ENCODE measurements around the gene TPSAB1.

Gene TPSAB1

DNA sequence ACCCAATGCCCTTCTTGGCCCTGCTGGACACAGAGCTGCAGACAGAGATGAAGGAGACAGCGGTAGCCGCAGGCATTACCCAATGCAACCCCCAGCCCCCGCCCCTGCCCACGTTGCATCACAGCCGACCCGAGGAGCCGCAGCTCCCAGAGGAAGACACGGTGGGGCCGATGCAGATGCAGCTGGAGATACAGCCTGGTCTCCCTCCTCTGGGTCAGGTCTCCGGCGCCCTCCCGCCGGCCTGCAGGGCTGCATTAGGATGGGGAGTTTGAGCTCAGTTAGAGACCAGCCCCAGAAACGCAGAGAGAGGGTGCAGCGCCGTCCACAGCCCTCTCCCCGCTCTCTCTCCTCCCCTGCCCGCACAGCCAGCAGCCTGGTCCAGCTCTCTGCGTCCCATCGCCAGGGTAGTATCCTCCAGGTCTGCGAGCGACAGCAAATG, 49.6 kb downstream of the TPSAB1 start:
- no peak overlapping the region for H3K27ac ChIP-seq
- H3K79me2 ChIP-seq (ENCODE audit: insufficient read depth, low read depth) = no peaks in the 10 kb centered on the region
- H4K20me1 ChIP-seq (ENCODE audit: insufficient read depth) = no peaks in the 10 kb centered on the region
- TF ChIP-seq, protein P1, sequence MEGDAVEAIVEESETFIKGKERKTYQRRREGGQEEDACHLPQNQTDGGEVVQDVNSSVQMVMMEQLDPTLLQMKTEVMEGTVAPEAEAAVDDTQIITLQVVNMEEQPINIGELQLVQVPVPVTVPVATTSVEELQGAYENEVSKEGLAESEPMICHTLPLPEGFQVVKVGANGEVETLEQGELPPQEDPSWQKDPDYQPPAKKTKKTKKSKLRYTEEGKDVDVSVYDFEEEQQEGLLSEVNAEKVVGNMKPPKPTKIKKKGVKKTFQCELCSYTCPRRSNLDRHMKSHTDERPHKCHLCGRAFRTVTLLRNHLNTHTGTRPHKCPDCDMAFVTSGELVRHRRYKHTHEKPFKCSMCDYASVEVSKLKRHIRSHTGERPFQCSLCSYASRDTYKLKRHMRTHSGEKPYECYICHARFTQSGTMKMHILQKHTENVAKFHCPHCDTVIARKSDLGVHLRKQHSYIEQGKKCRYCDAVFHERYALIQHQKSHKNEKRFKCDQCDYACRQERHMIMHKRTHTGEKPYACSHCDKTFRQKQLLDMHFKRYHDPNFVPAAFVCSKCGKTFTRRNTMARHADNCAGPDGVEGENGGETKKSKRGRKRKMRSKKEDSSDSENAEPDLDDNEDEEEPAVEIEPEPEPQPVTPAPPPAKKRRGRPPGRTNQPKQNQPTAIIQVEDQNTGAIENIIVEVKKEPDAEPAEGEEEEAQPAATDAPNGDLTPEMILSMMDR (conservative IDR thresholded peaks at IDR 0.05; ENCODE audit: low read depth, low read length) = no peak
- no peak overlapping the region for H3K9ac ChIP-seq
- peaks cover 12% of the 10 kb centered on the region for H3K4me1 ChIP-seq (ENCODE audit: low read depth, poor library complexity, severe bottlenecking)
- no peaks in the 10 kb centered on the region for H3K36me3 ChIP-seq (ENCODE audit: insufficient read depth)
- peaks cover 94% of the 10 kb centered on the region for H3K27me3 ChIP-seq (ENCODE audit: insufficient read depth, low read depth)
- H2AFZ ChIP-seq (ENCODE audit: low read depth) = no peak overlapping the region
- no peak overlapping the region for H3K4me2 ChIP-seq
- no peak overlapping the region for H3K4me3 ChIP-seq (IDR thresholded peaks at IDR 0.05; ENCODE audit: insufficient read depth, low read depth, low read length)

GRCh38 chr16:1290860-1291575, 50.5 kb downstream of the TPSAB1 start:
- Histone ChIP-seq H4K20me1 (ENCODE audit: insufficient read depth) (no peaks in the 10 kb centered on the region), H3K27me3 (ENCODE audit: insufficient read depth, low read depth) (peaks cover 94% of the 10 kb centered on the region), H3K79me2 (ENCODE audit: insufficient read depth, low read depth) (no peaks in the 10 kb centered on the region), H3K27ac (no peak overlapping the region), H3K4me3 (IDR thresholded peaks at IDR 0.05; ENCODE audit: insufficient read depth, low read depth, low read length) (no peak overlapping the region), H3K9ac (no peak overlapping the region), H3K36me3 (ENCODE audit: insufficient read depth) (no peaks in the 10 kb centered on the region), H2AFZ (ENCODE audit: low read depth) (peak overlapping the region; percentile 21; the same call in 1 of the 2 replicates), H3K4me2 (peak overlapping the region; percentile 49; the same call in 1 of the 2 replicates), H3K4me1 (ENCODE audit: low read depth, poor library complexity, severe bottlenecking) (peaks cover 12% of the 10 kb centered on the region)
- TF ChIP-seq, protein P1 (conservative IDR thresholded peaks at IDR 0.05; ENCODE audit: low read depth, low read length) = no peak

GRCh38 chr16:1291576-1291974, 51.1 kb downstream of the TPSAB1 start:
- H3K9ac ChIP-seq = no peak overlapping the region
- H3K4me1 ChIP-seq (ENCODE audit: low read depth, poor library complexity, severe bottlenecking) = peaks cover 12% of the 10 kb centered on the region
- H3K27ac ChIP-seq = no peak overlapping the region
- TF ChIP-seq, protein P1 (conservative IDR thresholded peaks at IDR 0.05; ENCODE audit: low read depth, low read length) = no peak
- H3K4me2 ChIP-seq = no peak overlapping the region
- no peaks in the 10 kb centered on the region for H3K79me2 ChIP-seq (ENCODE audit: insufficient read depth, low read depth)
- H3K27me3 ChIP-seq (ENCODE audit: insufficient read depth, low read depth) = peaks cover 93% of the 10 kb centered on the region
- H3K4me3 ChIP-seq (IDR thresholded peaks at IDR 0.05; ENCODE audit: insufficient read depth, low read depth, low read length) = no peak overlapping the region
- no peak overlapping the region for H2AFZ ChIP-seq (ENCODE audit: low read depth)
- no peaks in the 10 kb centered on the region for H4K20me1 ChIP-seq (ENCODE audit: insufficient read depth)
- no peaks in the 10 kb centered on the region for H3K36me3 ChIP-seq (ENCODE audit: insufficient read depth)
